GM13976 (cell line): ENCODE measurements around the gene ATF7.
"Not testable (repeated sequence)": the region's sequence is repeated elsewhere in the genome, so short reads cannot be mapped to it uniquely, and the experiment has no call there.

Experiments used
- DNase-seq: peaks from one replicate; pipeline ENCODE4 v3.0.0; 2012; ENCODE audit warnings: low spot score
- in situ Hi-C: fragments of 300-500 bp; cut with MboI; formaldehyde crosslinking; loops from one replicate; pipeline ENCODE4 v1.12.0; 2022; ENCODE audit warnings: low sequenced_read_pairs, mixed read lengths, inconsistent platforms; ENCODE audit not compliant: unreplicated experiment
- TF ChIP-seq, protein P1 (sequence below): IDR thresholded peaks from 2 replicates; pipeline ENCODE4 v1.5.1; 2012; ENCODE audit warnings: borderline replicate concordance, mild to moderate bottlenecking; ENCODE audit not compliant: insufficient read depth; ENCODE audit errors: extremely low read depth, missing control alignments, control extremely low read depth

ATF7 gene

DNA sequence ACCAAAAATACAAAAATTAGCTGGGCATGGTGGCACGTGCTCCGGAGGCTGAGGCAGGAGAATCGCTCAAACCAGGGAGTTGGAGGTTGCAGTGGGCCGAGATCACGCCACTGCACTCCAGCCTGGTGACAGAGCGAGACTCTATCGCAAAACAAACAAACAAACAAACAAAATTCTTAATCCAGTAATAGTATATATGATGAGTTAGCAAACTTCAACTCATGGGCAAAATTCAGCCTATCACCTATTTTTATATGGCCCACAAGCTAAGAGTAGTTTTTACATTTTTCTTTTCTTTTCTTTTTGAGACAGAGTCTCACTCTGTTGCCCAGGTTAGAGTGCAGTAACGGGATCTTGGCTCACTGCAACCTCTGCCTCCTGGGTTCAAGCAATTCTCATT lies 14.9 kb downstream of the ATF7 start:
- no peak for DNase-seq
- in situ Hi-C loops, result no loop called here
- TF ChIP-seq, protein P1, sequence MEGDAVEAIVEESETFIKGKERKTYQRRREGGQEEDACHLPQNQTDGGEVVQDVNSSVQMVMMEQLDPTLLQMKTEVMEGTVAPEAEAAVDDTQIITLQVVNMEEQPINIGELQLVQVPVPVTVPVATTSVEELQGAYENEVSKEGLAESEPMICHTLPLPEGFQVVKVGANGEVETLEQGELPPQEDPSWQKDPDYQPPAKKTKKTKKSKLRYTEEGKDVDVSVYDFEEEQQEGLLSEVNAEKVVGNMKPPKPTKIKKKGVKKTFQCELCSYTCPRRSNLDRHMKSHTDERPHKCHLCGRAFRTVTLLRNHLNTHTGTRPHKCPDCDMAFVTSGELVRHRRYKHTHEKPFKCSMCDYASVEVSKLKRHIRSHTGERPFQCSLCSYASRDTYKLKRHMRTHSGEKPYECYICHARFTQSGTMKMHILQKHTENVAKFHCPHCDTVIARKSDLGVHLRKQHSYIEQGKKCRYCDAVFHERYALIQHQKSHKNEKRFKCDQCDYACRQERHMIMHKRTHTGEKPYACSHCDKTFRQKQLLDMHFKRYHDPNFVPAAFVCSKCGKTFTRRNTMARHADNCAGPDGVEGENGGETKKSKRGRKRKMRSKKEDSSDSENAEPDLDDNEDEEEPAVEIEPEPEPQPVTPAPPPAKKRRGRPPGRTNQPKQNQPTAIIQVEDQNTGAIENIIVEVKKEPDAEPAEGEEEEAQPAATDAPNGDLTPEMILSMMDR, result no peak

DNA sequence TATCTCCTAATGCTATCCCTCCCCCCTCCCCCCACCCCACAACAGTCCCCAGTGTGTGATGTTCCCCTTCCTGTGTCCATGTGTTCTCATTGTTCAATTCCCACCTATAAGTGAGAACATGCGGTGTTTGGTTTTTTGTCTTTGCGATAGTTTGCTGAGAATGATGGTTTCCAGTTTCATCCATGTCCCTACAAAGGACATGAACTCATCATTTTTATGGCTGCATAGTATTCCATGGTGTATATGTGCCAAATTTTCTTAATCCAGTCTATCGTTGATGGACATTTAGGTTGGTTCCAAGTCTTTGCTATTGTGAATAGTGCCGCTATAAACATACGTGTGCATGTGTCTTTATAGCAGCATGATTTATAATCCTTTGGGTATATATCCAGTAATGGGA lies 19.5 kb downstream of the ATF7 start:
- DNase-seq, in situ Hi-C loops: not testable (repeated sequence)

DNA sequence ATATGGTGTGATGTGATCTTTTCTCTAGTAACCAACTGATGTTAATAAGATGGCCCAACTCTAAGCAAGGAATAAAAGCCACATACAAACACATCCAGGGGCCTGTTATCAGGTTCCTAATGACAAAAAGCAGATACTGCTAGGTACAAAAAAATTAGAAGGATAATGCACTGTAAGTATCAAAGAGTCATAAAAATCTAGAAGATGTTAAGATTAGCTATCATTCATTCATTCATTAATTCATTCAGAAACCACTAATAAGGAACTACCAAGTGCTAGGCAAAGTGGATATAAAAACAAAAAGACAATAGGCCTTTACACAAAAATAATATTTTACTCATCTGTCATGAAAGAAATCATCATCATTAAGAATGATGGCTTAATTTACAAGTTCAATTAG lies 21.6 kb downstream of the ATF7 start:
- in situ Hi-C loops, result no loop called here
- TF ChIP-seq, protein P1, result no peak
- no peak for DNase-seq

DNA sequence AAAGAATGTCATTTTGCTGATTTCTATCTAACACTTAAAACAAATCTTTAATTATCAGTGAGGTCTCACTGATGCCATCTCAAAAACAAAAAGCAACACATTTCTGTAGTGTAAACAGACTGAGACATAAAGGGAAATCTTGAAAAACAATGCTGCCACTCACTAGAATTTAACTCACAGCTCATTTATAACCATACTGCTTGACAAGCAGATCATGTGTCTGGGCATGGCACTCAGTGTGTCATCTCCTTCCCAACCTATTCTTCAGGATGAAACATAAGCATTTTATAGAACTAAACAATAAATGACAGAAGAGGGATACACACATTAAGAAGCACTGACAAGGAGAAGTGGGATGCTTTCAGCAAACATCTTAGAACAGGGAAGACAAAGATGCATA lies 22.4 kb downstream of the ATF7 start:
- TF ChIP-seq, protein P1, result no peak
- no peak for DNase-seq
- in situ Hi-C loops, result no loop called here

DNA sequence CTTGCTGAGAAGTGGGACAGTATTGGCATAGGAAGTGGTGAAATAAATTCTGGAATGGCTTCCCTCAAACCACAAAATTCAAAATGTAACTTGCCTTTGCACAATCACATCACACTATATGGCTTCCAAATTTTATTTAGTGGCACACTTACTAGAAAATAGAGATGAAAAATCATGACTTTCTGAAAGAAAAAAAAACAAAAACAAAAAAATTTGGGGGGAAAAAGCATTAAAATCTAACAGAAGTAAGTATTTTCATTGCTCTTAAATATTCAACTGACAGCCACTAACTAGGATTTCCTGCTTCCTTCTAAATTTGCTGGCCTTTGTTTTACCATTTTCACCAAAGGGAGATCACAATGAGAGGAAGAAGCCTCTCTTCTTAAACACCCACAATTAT lies 23.0 kb downstream of the ATF7 start:
- no peak for DNase-seq
- in situ Hi-C loops, result no loop called here
- TF ChIP-seq, protein P1, result no peak

DNA sequence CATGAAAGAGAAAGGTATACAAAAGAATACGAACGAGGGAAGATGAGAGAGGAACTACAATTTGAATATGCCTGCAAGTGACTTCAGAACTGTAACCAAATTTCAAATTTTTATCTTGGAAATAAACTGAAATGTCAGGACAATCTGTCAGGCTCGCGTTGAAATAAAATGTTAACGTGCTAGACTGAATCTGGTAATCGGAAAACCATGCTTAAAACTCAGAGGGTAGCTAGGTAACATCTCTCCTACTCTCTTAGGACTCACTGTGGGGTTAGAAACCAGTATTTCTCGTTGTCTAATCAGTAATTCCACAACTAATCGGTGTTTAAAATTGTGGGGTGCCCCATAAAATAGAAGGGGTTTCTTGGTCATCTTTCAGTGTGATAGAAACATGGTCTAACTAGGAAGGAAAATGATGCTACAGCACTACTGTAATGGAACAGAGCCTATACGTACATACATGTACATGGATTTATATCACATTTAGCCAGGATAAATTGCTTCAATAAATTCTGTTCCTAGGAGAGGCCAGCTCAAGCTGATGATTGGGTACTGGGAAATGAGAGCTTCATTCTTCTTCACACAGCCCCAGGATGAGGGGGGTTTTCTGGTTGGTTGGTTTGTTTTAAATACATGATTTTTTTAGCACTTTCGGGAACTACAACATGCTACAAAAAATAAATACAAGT lies 23.9 kb downstream of the ATF7 start:
- in situ Hi-C loops, result no loop called here
- TF ChIP-seq, protein P1, result no peak
- no peak for DNase-seq

DNA sequence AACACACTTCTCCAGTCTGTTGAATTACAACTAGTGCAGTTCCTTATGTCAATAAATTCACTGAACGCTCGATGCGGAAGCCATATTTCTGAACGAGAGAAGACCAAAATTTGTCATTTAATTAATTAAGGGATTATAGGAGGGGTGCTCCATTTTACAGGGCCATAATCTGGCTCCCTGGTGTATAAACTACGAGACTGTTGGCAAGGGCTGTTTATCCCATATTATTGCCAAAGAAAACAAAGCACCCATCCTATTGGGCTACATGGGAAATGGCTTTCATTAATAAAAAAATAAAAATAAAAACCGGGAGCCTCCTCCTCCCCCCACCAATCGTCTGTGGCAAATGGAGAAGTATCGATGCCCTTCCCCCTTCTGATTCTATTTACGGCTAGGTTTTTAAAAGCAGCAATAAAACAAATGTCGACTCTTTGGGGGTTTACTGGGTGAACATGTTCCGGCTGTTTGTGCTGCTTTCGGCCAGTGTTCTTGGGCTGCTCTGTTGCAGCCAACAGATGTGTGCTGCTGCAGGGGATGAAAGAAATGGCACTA lies 24.8 kb downstream of the ATF7 start:
- DNase-seq, result no peak
- in situ Hi-C loops, result no loop called here
- TF ChIP-seq, protein P1, result no peak
